Vagina (tissue), 2 donors: ENCODE measurements around the gene DEFB132. TPM values are rescaled to one million over a fixed set of nuclear protein-coding genes. Genes with fewer than 3 reads are reported as not detected.

Source experiments
- DNase-seq, 2 donors: peaks; one replicate each; pipeline ENCODE4 v3.0.0-alpha.2; 2017; ENCODE audit errors: extremely low spot score in 2 of 2
- H3K27ac ChIP-seq: fragments of 200-600 bp; sonication (generic); one replicate; pipeline ENCODE4 v1.5.1; 2019
- H3K27me3 ChIP-seq: fragments of 200-600 bp; sonication (generic); one replicate; pipeline ENCODE4 v1.5.1; 2019
- H3K36me3 ChIP-seq, 2 donors: fragments of 200-600 bp; sonication (generic); one replicate each; pipeline ENCODE4 v1.5.1; 2017 to 2019
- H3K4me1 ChIP-seq: fragments of 200-600 bp; sonication (generic); one replicate; pipeline ENCODE4 v1.5.1; 2019
- H3K4me3 ChIP-seq, 2 donors: fragments of 200-600 bp; sonication (generic); 1 replicate in 1 of 2; 2 replicates in 1 of 2; pipeline ENCODE4 v1.5.1; 2016 to 2019
- H3K9me3 ChIP-seq: fragments of 200-600 bp; sonication (generic); one replicate; pipeline ENCODE4 v1.5.1; 2019
- POLR2A ChIP-seq, 2 donors: fragments of 450-650 bp; IDR thresholded peaks; one replicate each; pipeline ENCODE4 v1.6.1; 2017; ENCODE audit warnings: antibody characterized with exemption in 2 of 2, mild to moderate bottlenecking in 2 of 2, moderate library complexity in 2 of 2
- POLR2AphosphoS5 ChIP-seq, 2 donors: sonication (generic); formaldehyde crosslinking; IDR thresholded peaks; one replicate each; pipeline ENCODE4 v1.9.0; 2017; ENCODE audit warnings: antibody characterized with exemption in 2 of 2, mild to moderate bottlenecking in 2 of 2, low read depth in 1 of 2; ENCODE audit not compliant: insufficient read depth in 1 of 2
- intact Hi-C: fragments of 100-400 bp; cut with DNase I; formaldehyde crosslinking; loops from one replicate; pipeline ENCODE4 v1.15.1; 2023
- total RNA-seq: library from RNA; depleted of rRNA; stranded (reverse); fragments of >200 nt; gene quantifications from one replicate; pipeline ENCODE4 v1.2.3, GENCODE V29; 2016
- TF ChIP-seq, protein P1 (sequence below), 3 experiments: fragments of 450-650 bp in 2 of 3; fragments of 200-600 bp in 1 of 3; sonication (generic) in 1 of 3; IDR thresholded peaks; one replicate each; pipeline ENCODE4 v1.5.1; 2017 to 2019; ENCODE audit warnings: antibody characterized with exemption in 3 of 3, mild to moderate bottlenecking in 2 of 3, moderate library complexity in 2 of 3

DEFB132 gene
- total RNA-seq, 1 donor from 2014 or later: not detected

DNA sequence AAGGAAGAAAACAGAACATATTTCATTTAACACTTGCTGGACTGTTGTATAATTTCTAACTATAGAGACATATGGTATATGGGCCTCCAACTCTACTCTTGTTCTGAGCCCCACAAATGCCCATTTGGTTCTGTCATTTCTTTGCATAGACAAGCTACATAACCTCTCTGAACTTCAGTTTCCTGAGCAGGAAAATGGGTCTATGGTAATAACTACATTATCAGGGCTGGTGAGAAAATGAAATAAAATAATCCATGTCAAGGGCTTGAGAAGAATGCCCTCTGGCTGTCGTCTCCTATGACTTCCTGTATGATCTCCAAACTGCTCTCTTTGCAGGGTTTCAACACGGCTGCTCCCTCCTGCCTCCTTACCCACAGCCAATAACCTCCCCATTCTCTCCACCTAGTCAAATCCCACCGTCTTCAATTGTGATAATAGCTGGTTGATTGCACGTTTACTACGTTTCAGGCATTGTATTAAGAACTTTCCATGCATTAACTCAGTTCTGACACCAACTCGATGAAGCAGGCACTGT is 51.8 kb downstream of the DEFB132 start:
- Histone ChIP-seq H3K36me3 (no peaks in the 10 kb centered on the region), H3K27ac (peak overlapping the region; percentile 92), H3K27me3 (no peaks in the 10 kb centered on the region), H3K4me1 (peaks cover 25% of the 10 kb centered on the region), H3K9me3 (no peaks in the 10 kb centered on the region), H3K4me3 (peak overlapping the region; percentile 24 to 41)
- no peak for DNase-seq
- intact Hi-C loops: no loop called here
- TF ChIP-seq, protein P1, sequence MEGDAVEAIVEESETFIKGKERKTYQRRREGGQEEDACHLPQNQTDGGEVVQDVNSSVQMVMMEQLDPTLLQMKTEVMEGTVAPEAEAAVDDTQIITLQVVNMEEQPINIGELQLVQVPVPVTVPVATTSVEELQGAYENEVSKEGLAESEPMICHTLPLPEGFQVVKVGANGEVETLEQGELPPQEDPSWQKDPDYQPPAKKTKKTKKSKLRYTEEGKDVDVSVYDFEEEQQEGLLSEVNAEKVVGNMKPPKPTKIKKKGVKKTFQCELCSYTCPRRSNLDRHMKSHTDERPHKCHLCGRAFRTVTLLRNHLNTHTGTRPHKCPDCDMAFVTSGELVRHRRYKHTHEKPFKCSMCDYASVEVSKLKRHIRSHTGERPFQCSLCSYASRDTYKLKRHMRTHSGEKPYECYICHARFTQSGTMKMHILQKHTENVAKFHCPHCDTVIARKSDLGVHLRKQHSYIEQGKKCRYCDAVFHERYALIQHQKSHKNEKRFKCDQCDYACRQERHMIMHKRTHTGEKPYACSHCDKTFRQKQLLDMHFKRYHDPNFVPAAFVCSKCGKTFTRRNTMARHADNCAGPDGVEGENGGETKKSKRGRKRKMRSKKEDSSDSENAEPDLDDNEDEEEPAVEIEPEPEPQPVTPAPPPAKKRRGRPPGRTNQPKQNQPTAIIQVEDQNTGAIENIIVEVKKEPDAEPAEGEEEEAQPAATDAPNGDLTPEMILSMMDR (IDR thresholded peaks at IDR 0.05): no peak
- no peak for TF ChIP-seq POLR2A (IDR thresholded peaks at IDR 0.05)
- TF ChIP-seq POLR2AphosphoS5 (IDR thresholded peaks at IDR 0.05; ENCODE audit: insufficient read depth in 1 of 2, low read depth in 1 of 2): no peak

DNA sequence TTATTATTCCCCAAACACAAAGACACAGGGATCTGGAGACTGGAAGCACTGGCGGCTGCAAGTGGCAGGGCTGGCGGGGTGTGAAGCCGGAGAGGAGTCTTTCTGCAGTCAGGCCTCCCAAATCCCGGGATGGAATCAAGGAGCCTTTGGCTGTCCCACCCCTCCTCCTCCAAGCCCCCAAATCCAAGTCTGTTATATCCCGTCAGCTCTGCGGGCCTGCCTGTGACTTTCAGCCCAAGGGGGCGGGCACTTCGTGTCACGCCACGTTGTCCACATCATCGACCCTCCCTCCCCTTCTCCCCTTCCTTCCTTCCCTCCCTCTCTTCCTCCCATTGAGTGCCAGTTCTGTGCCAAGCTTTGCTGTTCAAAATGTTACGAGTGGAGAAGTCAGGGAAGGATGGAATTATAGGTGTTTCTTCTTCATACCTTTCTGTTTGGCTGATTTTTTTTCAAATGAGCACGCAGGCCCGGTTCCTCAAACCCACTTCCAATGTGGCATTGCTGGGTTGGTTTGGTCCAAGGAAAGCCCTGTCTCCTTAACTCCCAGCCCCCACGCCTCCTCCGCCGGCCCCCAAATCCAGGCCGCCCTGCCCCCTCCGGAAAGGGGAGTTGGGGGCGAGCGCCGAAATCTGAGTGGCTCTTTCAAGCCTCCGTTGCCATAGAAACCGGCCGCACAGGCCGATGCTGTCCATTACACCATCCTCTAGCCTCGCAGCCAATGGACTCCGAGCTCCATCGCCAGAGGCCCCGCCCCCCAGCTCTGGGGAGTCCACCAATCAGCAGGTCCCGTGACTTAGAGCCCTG is 52.5 kb downstream of the DEFB132 start:
- Histone ChIP-seq H3K4me1 (peaks cover 25% of the 10 kb centered on the region), H3K9me3 (no peaks in the 10 kb centered on the region), H3K27ac (peak overlapping the region; percentile 92), H3K27me3 (no peaks in the 10 kb centered on the region), H3K36me3 (no peaks in the 10 kb centered on the region), H3K4me3 (peak overlapping the region; percentile 24 to 41)
- TF ChIP-seq POLR2AphosphoS5 (IDR thresholded peaks at IDR 0.05; ENCODE audit: insufficient read depth in 1 of 2, low read depth in 1 of 2) (peak in 1 of 2 donors; percentile 69), POLR2A (IDR thresholded peaks at IDR 0.05) (no peak)
- peak in 1 of 2 donors; percentile 99 for DNase-seq
- intact Hi-C loops: no loop called here

- intact Hi-C loops: no loop called here
- Histone ChIP-seq H3K27me3 (no peaks in the 10 kb centered on the region), H3K36me3 (no peaks in the 10 kb centered on the region), H3K27ac (peak overlapping the region; percentile 92), H3K4me1 (peaks cover 25% of the 10 kb centered on the region), H3K4me3 (peak overlapping the region in 1 of 2 donors; percentile 41), H3K9me3 (no peaks in the 10 kb centered on the region)
- no peak for DNase-seq
- TF ChIP-seq POLR2A (IDR thresholded peaks at IDR 0.05) (no peak), POLR2AphosphoS5 (IDR thresholded peaks at IDR 0.05; ENCODE audit: insufficient read depth in 1 of 2, low read depth in 1 of 2) (peak in 1 of 2 donors; percentile 77)
- TF ChIP-seq, protein P1 (IDR thresholded peaks at IDR 0.05): no peak
Observed at GRCh38 chr20:310645-311044, 53.1 kb downstream of the DEFB132 start.

Other genes with a start within 250 kb of the DEFB132 start
- gene DEFB125, start 170.1 kb upstream of the DEFB132 start, total RNA-seq: not detected
- gene DEFB126, start 115.1 kb upstream of the DEFB132 start, total RNA-seq: not detected
- gene DEFB127, start 100.3 kb upstream of the DEFB132 start, total RNA-seq: not detected
- gene DEFB128, start 68.0 kb upstream of the DEFB132 start, total RNA-seq: not detected
- gene DEFB129, start 30.5 kb upstream of the DEFB132 start, total RNA-seq: not detected
- gene C20orf96, start 33.0 kb downstream of the DEFB132 start, total RNA-seq: 2.7 TPM
- 13.8 TPM for gene ZCCHC3, start 39.8 kb downstream of the DEFB132 start, total RNA-seq
- 4.4 TPM for gene SOX12, start 67.8 kb downstream of the DEFB132 start, total RNA-seq
- gene NRSN2, start 89.4 kb downstream of the DEFB132 start, total RNA-seq: 21.6 TPM
- gene TRIB3, start 123.0 kb downstream of the DEFB132 start, total RNA-seq: 15.7 TPM
- gene RBCK1, start 150.6 kb downstream of the DEFB132 start, total RNA-seq: 67.0 TPM
- gene TBC1D20, start 204.8 kb downstream of the DEFB132 start, total RNA-seq: 30.9 TPM